GM18873 (cell line): Measurements from ENCODE around the gene FBXO44.
"Not testable (repeated sequence)": the region's sequence is repeated elsewhere in the genome, so short reads cannot be mapped to it uniquely, and the experiment has no call there.

ENCODE experiments used
- ATAC-seq: cut with Tn5 transposase; IDR thresholded peaks from one replicate; pipeline ENCODE4 v1.9.1; 2021; ENCODE audit warnings: mild to moderate bottlenecking, moderate library complexity, moderate number of reproducible peaks; ENCODE audit not compliant: unreplicated experiment, low FRiP score

FBXO44 gene, protein sequence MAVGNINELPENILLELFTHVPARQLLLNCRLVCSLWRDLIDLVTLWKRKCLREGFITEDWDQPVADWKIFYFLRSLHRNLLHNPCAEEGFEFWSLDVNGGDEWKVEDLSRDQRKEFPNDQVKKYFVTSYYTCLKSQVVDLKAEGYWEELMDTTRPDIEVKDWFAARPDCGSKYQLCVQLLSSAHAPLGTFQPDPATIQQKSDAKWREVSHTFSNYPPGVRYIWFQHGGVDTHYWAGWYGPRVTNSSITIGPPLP

DNA sequence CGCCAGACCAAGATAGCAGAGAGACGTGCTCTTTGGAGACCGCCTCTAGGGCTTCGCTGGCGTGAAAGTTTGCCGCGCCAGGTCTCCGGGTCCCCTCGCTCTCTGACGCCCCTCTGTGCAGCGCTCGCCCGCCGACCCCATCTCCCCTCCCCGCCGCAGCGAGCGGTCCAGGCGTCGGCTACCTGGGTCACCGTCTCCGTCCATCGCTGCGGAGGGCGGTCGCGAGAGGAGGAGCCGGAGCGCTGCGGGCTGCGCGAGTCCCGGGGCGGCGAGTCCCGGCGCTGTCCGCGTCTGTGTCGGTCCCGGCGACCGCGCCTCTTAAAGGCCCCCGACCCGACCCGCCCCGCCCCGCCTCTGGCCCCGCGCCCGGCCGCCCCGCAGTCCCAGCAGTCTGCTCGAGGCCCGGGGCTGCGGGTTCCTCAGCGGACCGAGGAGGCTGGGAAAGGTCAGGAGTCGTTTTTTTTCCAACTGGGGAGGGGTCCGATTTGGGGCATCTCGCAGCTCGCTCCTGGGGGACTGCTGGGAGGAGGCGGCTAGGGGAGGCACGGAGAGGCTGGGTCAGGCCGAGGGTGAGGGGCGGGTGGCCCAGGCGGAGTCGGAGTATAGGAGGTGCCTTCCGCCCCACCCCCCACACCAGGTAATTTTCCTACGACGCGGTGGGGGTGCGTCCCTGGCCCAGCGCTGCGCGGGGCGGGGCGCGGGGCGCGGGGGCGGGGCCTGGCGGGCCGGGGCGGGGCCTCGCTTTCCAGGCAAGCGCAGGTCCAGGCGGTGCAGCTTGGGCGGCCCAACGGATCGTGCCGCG, at the start of gene FBXO44, which contains the start of gene FBXO2:
Gene FBXO44, plus strand, starts transcription at position 741 of the 802 bp plus-strand sequence. CDS start 959 bp downstream, outside the sequence.
Gene FBXO2, minus strand, starts transcription at position 293 of the 802 bp plus-strand sequence. Its CDS starts 89 bp downstream, at position 204.
- no peak for ATAC-seq

- no peak for ATAC-seq
These were observed 47.9 kb upstream of the FBXO44 start for GRCh38 chr1:11606775-11607174.

- not testable (repeated sequence) for ATAC-seq
These were observed 46.0 kb upstream of the FBXO44 start for GRCh38 chr1:11608596-11609130.

DNA sequence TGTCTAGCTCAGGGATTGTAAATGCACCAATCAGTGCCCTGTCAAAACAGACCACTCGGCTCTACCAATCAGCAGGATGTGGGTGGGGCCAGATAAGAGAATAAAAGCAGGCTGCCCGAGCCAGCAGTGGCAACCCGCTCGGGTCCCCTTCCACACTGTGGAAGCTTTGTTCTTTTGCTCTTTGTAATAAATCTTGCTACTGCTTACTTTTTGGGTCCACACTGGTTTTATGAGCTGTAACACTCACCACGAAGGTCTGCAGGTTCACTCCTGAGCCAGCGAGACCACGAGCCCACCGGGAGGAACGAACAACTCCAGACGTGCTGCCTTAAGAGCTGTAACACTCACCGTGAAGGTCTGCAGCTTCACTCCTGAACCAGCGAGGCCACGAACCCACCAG, 45.3 kb upstream of the FBXO44 start:
- ATAC-seq, result not testable (repeated sequence)

- no peak for ATAC-seq
These were observed 44.0 kb upstream of the FBXO44 start for GRCh38 chr1:11610629-11611180.

- no peak for ATAC-seq
These were observed 42.9 kb upstream of the FBXO44 start for GRCh38 chr1:11611638-11612327.

- ATAC-seq, result no peak
These were observed 41.3 kb upstream of the FBXO44 start for GRCh38 chr1:11613347-11613746.

DNA sequence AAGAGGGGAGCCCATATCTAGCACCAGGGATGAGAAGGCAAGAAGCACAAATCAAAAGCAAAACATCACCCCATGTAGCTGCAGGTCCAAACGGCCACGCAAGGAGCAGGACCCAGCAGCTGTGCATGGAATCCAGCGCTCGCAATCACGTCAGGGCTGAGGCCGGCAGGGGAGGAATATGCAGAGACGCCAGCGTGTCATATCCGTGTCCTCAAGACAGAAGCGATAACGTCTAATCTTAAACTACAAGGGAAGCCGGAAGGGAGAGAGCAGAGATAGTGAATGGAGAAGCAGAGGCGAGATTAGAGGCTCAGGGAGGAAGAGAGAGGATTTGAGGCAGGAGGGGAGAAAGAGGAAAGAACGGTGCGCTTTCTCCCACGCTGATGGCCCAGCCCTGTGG, 39.6 kb upstream of the FBXO44 start:
- ATAC-seq, result no peak

DNA sequence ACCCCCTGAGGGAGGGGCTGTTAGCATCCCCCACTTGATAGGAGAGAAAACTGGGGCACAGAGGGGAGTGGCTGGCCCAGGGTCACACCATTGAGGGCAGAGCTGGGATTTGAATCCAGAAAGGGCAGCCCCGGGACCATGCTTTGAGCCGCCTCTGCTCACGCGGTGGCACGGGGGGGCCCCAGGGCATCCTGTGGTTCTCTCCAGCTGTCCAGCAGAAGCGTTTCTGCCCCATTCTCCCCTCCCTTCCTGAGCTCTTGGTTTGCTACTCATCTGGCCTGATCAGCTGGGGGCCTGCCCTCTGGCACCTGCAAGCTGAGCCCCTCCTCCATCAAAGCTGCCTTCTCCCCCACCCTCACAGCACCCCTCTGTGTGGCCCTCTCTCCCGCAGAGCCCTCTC, 37.9 kb upstream of the FBXO44 start:
- no peak for ATAC-seq

- ATAC-seq, result no peak
These were observed 37.4 kb upstream of the FBXO44 start for GRCh38 chr1:11617314-11617713.

DNA sequence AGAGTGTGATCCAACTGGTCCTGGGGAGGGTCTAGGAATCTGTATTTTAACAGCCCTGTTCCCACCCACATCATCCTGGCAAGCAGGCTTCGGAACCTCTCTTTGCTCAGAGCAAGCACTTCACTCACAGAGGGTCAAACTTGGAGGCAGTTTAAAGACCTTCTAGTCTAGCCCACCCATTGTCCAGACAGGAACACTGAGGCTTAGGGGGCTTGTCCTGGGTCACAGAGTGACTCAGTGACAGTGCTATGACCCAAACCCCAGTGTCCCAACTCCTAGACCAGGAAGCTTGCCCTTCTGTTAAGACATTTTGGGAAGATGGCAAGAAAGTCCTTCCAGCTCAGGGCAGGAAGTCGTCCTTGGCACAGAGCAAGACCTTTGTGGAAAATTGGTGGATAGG, 36.9 kb upstream of the FBXO44 start:
- no peak for ATAC-seq

GRCh38 chr1:11620405-11620804, 34.3 kb upstream of the FBXO44 start:
- ATAC-seq, result no peak

DNA sequence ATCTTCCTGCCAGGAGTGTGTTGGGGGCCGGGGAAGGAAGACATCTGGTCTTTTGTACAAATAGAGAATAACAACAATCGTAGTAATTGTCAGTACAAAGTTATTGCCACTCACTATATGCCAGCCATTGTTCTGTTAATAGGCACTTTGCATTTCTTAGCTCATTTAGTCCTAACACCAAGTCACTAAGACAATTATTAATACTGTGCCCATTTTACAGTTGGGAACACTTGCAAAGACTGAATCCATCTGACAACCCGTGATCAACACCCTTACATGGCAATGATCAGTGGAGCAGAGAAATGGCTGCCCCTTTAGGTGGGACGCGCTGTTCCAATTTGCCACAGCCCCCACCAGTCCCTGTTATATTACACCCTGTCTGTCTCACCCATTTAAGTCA, 33.8 kb upstream of the FBXO44 start:
- ATAC-seq, result no peak

GRCh38 chr1:11622398-11622797, 32.3 kb upstream of the FBXO44 start:
- ATAC-seq, result no peak

DNA sequence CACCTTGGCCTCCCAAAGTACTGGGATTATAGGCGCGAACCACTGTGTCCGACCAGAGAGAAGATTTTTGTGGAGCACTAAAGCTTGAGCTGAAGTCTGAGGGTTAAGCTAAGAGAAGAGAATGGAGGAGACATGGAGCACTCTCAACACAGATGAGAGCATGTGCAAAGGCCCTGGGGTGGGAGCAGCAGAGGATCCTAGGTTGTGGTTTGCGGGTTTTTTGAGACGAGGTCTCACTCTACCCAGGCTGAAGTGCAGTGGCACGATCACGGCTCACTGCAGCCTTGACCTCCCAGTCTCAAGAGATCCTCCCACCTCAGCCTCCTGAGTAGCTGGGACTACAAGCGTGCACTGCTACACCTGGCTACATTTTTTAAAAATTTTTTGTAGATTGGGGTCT, 31.0 kb upstream of the FBXO44 start:
- ATAC-seq, result no peak

- no peak for ATAC-seq
These were observed 28.1 kb upstream of the FBXO44 start for GRCh38 chr1:11626551-11626950.

DNA sequence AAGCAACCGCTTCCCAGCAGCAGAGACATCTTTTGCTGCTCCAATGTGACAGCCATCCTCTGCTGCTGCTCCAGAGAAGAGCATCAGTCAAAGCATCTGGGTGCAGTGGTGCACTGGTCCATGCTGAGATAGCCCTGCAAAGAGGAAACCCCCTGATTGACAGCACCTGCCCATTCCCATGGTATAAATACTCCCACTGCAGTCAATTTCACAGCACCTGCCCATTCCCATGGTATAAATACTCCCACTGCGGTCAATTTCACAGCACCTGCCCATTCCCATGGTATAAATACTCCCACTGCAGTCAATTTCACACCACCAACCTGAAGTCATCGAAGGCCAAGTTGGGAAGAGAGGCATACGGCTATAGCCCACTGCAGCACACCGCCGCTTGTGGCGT, 25.9 kb upstream of the FBXO44 start:
- no peak for ATAC-seq

DNA sequence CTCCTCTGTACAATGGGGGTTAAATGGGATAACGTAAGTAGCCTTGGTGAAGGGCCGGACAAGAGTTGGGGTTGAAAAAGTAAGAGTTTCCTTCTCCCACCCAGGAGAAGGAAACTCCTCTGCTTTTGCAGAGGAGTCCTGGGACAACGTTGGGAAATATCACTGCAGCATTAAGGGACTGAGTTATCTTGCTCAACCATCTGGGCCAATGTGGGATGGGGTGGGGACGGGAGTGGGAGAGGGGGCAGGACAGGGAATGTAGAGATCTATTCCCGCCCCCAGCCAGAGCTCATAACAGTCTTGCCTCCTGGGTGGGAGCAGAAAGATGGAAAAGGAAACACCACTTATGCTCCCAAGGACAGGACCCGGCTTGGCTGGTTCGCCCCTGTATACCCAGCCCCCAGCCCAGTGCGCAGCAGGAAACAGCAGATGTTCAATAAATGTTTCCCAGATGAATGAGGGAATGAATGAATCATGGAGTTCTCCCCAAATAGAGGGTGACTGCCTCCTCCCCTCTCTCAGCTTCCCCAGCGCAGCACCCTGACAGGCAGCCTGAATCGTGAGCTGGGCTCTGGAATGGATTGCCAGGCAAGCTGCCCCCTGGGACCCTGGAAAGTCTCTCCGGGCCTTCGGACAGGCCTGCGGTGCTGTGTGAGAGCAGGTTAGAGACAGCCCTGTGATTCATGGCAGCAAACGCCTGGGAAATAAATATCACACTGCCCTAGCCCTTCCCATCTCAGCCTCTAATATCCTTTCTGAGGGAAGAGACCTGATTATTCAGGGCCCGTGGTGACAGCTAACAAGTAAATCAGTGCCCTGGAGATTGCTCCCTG, 25.3 kb upstream of the FBXO44 start:
- no peak for ATAC-seq

- ATAC-seq, result no peak
These were observed 20.1 kb upstream of the FBXO44 start for GRCh38 chr1:11634365-11635192.
